Measurements from ENCODE around the gene TSC22D4.

The TSC22D4 gene

GRCh38 chr7:100426516-100426915, 52.5 kb downstream of the TSC22D4 start:
- no peak for DNase-seq

GRCh38 chr7:100425347-100425746, 53.7 kb downstream of the TSC22D4 start:
- DNase-seq = no peak

GRCh38 chr7:100423315-100423714, 55.7 kb downstream of the TSC22D4 start:
- DNase-seq = no peak

GRCh38 chr7:100419660-100420226, 59.3 kb downstream of the TSC22D4 start:
- no peak for DNase-seq

GRCh38 chr7:100418930-100419659, 59.9 kb downstream of the TSC22D4 start:
- no peak for DNase-seq

Measured in femur (tissue), 1 donor.